ENCODE measurements around the gene MRPS30. TPM values are rescaled to one million over a fixed set of nuclear protein-coding genes. Genes with fewer than 3 reads are reported as not detected.

The MRPS30 gene
- total RNA-seq, 3 donors from 2014 or later: 63.7 to 144 (median 63.9) TPM

DNA sequence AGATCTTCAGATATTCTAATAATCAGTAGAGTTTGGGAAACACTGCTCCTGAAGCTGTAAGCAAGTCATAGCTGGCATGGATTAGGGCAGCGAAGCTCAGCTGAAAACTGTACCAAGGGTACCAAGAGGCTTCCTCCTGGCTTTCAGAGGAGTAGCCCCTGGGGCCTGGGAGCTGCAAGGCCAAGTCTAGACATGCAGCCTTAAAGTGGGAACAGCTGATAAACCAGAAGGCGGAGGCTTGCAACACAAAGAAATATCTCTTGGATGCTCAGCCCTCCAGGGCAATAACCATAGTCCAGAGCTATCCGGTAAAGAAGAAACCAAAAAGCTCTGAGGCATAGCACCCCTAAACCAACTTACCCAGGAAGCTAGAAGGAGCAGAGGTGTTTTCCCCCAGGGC lies 51.5 kb downstream of the MRPS30 start:
- TF ChIP-seq, protein P1, sequence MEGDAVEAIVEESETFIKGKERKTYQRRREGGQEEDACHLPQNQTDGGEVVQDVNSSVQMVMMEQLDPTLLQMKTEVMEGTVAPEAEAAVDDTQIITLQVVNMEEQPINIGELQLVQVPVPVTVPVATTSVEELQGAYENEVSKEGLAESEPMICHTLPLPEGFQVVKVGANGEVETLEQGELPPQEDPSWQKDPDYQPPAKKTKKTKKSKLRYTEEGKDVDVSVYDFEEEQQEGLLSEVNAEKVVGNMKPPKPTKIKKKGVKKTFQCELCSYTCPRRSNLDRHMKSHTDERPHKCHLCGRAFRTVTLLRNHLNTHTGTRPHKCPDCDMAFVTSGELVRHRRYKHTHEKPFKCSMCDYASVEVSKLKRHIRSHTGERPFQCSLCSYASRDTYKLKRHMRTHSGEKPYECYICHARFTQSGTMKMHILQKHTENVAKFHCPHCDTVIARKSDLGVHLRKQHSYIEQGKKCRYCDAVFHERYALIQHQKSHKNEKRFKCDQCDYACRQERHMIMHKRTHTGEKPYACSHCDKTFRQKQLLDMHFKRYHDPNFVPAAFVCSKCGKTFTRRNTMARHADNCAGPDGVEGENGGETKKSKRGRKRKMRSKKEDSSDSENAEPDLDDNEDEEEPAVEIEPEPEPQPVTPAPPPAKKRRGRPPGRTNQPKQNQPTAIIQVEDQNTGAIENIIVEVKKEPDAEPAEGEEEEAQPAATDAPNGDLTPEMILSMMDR (IDR thresholded peaks at IDR 0.05): no peak
- TF ChIP-seq POLR2AphosphoS5 (IDR thresholded peaks at IDR 0.05) (no peak), POLR2A (IDR thresholded peaks at IDR 0.05) (no peak)
- DNase-seq (ENCODE audit: low spot score in 2 of 2): no peak
- Histone ChIP-seq H3K9me3 (no peaks in the 10 kb centered on the region), H3K4me1 (no peaks in the 10 kb centered on the region), H3K36me3 (no peaks in the 10 kb centered on the region), H3K27me3 (no peaks in the 10 kb centered on the region), H3K27ac (no peak overlapping the region), H3K4me3 (no peak overlapping the region)
- intact Hi-C loops (cut with DNase I; ENCODE audit: low total_unique reads): no loop called here

DNA sequence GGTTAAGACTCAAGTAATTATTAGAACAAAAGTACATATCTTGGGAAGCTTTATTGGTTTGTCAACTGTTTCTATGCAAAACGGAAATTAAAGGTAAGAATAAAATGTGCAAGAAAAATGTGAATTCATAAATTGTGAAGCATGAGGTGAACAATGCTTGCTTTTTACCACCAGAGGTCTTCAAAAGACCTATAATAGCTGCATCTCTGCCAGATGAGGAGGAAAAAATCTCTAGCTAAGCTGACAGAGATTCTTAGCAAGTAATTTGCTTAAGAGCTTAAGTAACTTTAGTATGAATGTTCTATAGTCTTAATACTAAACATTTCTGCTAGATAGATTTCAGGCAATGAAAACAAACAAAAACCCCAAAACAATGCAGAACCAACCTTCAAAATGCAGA lies 54.1 kb downstream of the MRPS30 start:
- DNase-seq (ENCODE audit: low spot score in 2 of 2): no peak
- H3K4me1 ChIP-seq: no peaks in the 10 kb centered on the region
- intact Hi-C loops (cut with DNase I; ENCODE audit: low total_unique reads): no loop called here
- no peak overlapping the region for H3K4me3 ChIP-seq
- no peaks in the 10 kb centered on the region for H3K27me3 ChIP-seq
- TF ChIP-seq POLR2AphosphoS5 (IDR thresholded peaks at IDR 0.05) (no peak), POLR2A (IDR thresholded peaks at IDR 0.05) (no peak)
- TF ChIP-seq, protein P1 (IDR thresholded peaks at IDR 0.05): no peak
- H3K36me3 ChIP-seq: no peaks in the 10 kb centered on the region
- no peaks in the 10 kb centered on the region for H3K9me3 ChIP-seq
- H3K27ac ChIP-seq: no peak overlapping the region

Measured in breast epithelium (tissue), 4 donors.